ENCODE results near the gene PRLHR.

- TF ChIP-seq CTCF (conservative IDR thresholded peaks at IDR 0.05; ENCODE audit: low read depth, low read length) (no peak), EZH2 (IDR thresholded peaks at IDR 0.05; ENCODE audit: borderline replicate concordance, low read depth, low read length, poor library complexity, severe bottlenecking) (no peak)
These were observed 12.9 kb downstream of the PRLHR start for GRCh38 chr10:118582511-118582910.

All from A673 (cell line).